ENCODE measurements around the gene LALBA. TPM values are rescaled to one million over a fixed set of nuclear protein-coding genes. Genes with fewer than 3 reads are reported as not detected.
"Not testable (repeated sequence)": the region's sequence is repeated elsewhere in the genome, so short reads cannot be mapped to it uniquely, and the experiment has no call there.

The LALBA gene
- total and polyA plus RNA-seq, 4 donors, result not detected

- not testable (repeated sequence) for H3K9me3 ChIP-seq (ENCODE audit: control insufficient read depth in 4 of 4, low read length in 3 of 4); H3K9ac ChIP-seq (ENCODE audit: low read depth in 1 of 2, low read length in 2 of 2); H3K4me1 ChIP-seq (ENCODE audit: control insufficient read depth in 4 of 4, insufficient read depth in 4 of 4, low read length in 3 of 4); DNase-seq (ENCODE audit: low spot score); H3K36me3 ChIP-seq (ENCODE audit: control insufficient read depth in 4 of 4, insufficient read depth in 3 of 4, low read depth in 1 of 4, low read length in 3 of 4); H3K4me3 ChIP-seq (ENCODE audit: low read depth in 1 of 3, low read length in 3 of 3); H3K27ac ChIP-seq (ENCODE audit: low read depth in 1 of 2, low read length in 2 of 2); H3K27me3 ChIP-seq (ENCODE audit: control insufficient read depth in 4 of 4, insufficient read depth in 4 of 4, low read length in 3 of 4)
- WGBS, result 60% methylated on average over 11 of the region's 11 CpGs
Observed at GRCh38 chr12:48553666-48554343, 16.0 kb downstream of the LALBA start.

GRCh38 chr12:48551636-48552035 lies 18.2 kb downstream of the LALBA start:
- H3K4me3 ChIP-seq (ENCODE audit: low read depth in 1 of 3, low read length in 3 of 3); DNase-seq (ENCODE audit: low spot score); H3K9me3 ChIP-seq (ENCODE audit: control insufficient read depth in 4 of 4, low read length in 3 of 4); H3K9ac ChIP-seq (ENCODE audit: low read depth in 1 of 2, low read length in 2 of 2); H3K36me3 ChIP-seq (ENCODE audit: control insufficient read depth in 4 of 4, insufficient read depth in 3 of 4, low read depth in 1 of 4, low read length in 3 of 4); H3K27me3 ChIP-seq (ENCODE audit: control insufficient read depth in 4 of 4, insufficient read depth in 4 of 4, low read length in 3 of 4); H3K4me1 ChIP-seq (ENCODE audit: control insufficient read depth in 4 of 4, insufficient read depth in 4 of 4, low read length in 3 of 4); H3K27ac ChIP-seq (ENCODE audit: low read depth in 1 of 2, low read length in 2 of 2): not testable (repeated sequence)
- WGBS, result 88% methylated on average over 13 of the region's 13 CpGs

- not testable (repeated sequence) for H3K27ac ChIP-seq (ENCODE audit: low read depth in 1 of 2, low read length in 2 of 2); H3K27me3 ChIP-seq (ENCODE audit: control insufficient read depth in 4 of 4, insufficient read depth in 4 of 4, low read length in 3 of 4); H3K4me1 ChIP-seq (ENCODE audit: control insufficient read depth in 4 of 4, insufficient read depth in 4 of 4, low read length in 3 of 4); H3K9ac ChIP-seq (ENCODE audit: low read depth in 1 of 2, low read length in 2 of 2); H3K9me3 ChIP-seq (ENCODE audit: control insufficient read depth in 4 of 4, low read length in 3 of 4); H3K36me3 ChIP-seq (ENCODE audit: control insufficient read depth in 4 of 4, insufficient read depth in 3 of 4, low read depth in 1 of 4, low read length in 3 of 4); DNase-seq (ENCODE audit: low spot score); H3K4me3 ChIP-seq (ENCODE audit: low read depth in 1 of 3, low read length in 3 of 3)
- WGBS, result 81% methylated on average over 2 of the region's 3 CpGs
Observed at GRCh38 chr12:48547012-48547411, 22.8 kb downstream of the LALBA start.

GRCh38 chr12:48545833-48546469 lies 23.9 kb downstream of the LALBA start:
- Histone ChIP-seq H3K9ac (ENCODE audit: low read depth in 1 of 2, low read length in 2 of 2) (no peak overlapping the region), H3K27ac (ENCODE audit: low read depth in 1 of 2, low read length in 2 of 2) (no peak overlapping the region), H3K27me3 (ENCODE audit: control insufficient read depth in 4 of 4, insufficient read depth in 4 of 4, low read length in 3 of 4) (peaks cover 0 to 4% (median 0%) of the 10 kb centered on the region in 4 donors), H3K36me3 (ENCODE audit: control insufficient read depth in 4 of 4, insufficient read depth in 3 of 4, low read depth in 1 of 4, low read length in 3 of 4) (no peaks in the 10 kb centered on the region), H3K4me1 (ENCODE audit: control insufficient read depth in 4 of 4, insufficient read depth in 4 of 4, low read length in 3 of 4) (no peaks in the 10 kb centered on the region), H3K9me3 (ENCODE audit: control insufficient read depth in 4 of 4, low read length in 3 of 4) (no peaks in the 10 kb centered on the region), H3K4me3 (ENCODE audit: low read depth in 1 of 3, low read length in 3 of 3) (no peak overlapping the region)
- TF ChIP-seq HNF4G (IDR thresholded peaks at IDR 0.05) (no peak), MAX (IDR thresholded peaks at IDR 0.05) (no peak), REST (IDR thresholded peaks at IDR 0.05) (no peak), JUND (IDR thresholded peaks at IDR 0.05) (no peak), NR2F2 (IDR thresholded peaks at IDR 0.05) (no peak), FOXA1 (IDR thresholded peaks at IDR 0.05) (no peak), ZBTB33 (IDR thresholded peaks at IDR 0.05) (no peak), RAD21 (IDR thresholded peaks at IDR 0.05) (no peak), TAF1 (conservative IDR thresholded peaks at IDR 0.05) (no peak), FOXA2 (IDR thresholded peaks at IDR 0.05) (no peak), SP1 (IDR thresholded peaks at IDR 0.05) (no peak), GABPA (IDR thresholded peaks at IDR 0.05 in 1 of 2, conservative IDR thresholded peaks at IDR 0.05 in 1 of 2) (no peak), ATF3 (IDR thresholded peaks at IDR 0.05) (no peak)
- DNase-seq (ENCODE audit: low spot score), result no peak
- WGBS, result 53% methylated on average over 4 of the region's 4 CpGs
